Activated naive CD4-positive, alpha-beta T cell treated with anti-CD3 and anti-CD28 coated beads for 36 hours (primary cell): ENCODE results near the gene ARL17B. TPM values are rescaled to one million over a fixed set of nuclear protein-coding genes. Genes with fewer than 3 reads are reported as not detected.
"Not testable (repeated sequence)": the region's sequence is repeated elsewhere in the genome, so short reads cannot be mapped to it uniquely, and the experiment has no call there.

ENCODE experiments used
- CTCF ChIA-PET: fragments of 350-600 bp; sonication (Branson Sonifier 250); formaldehyde crosslinking; loops from one replicate; lab custom pipeline; 2021; ENCODE audit warnings: antibody characterized with exemption; lab: Charles Lee
- DNase-seq: peaks from one replicate; pipeline ENCODE4 v3.0.0-alpha.2; 2020
- H3K27ac Mint-ChIP-seq: one replicate; pipeline ENCODE4 v1.8.0; 2021; ENCODE audit warnings: mild to moderate bottlenecking, mixed read lengths
- H3K27me3 Mint-ChIP-seq: one replicate; pipeline ENCODE4 v1.8.0; 2021; ENCODE audit warnings: low read depth, mixed read lengths
- H3K36me3 Mint-ChIP-seq: one replicate; pipeline ENCODE4 v1.8.0; 2021; ENCODE audit warnings: low read depth, mixed read lengths
- H3K4me1 Mint-ChIP-seq: one replicate; pipeline ENCODE4 v1.8.0; 2021; ENCODE audit warnings: low read depth, mixed read lengths
- H3K4me3 Mint-ChIP-seq: one replicate; pipeline ENCODE4 v1.8.0; 2021; ENCODE audit warnings: mild to moderate bottlenecking, moderate library complexity, mixed read lengths
- H3K9me3 Mint-ChIP-seq: one replicate; pipeline ENCODE4 v1.8.0; 2021; ENCODE audit warnings: mixed read lengths
- intact Hi-C: fragments of 100-400 bp; cut with micrococcal nuclease; formaldehyde crosslinking; loops from one replicate; pipeline ENCODE4 v1.15.1; 2023
- total RNA-seq, 2 experiments: library from RNA; stranded (reverse); gene quantifications; one replicate each; pipeline ENCODE4 v1.2.3, GENCODE V29; 2021

The ARL17B gene
- total RNA-seq, 2 experiments from 2014 or later = 21.6 to 23.9 TPM

DNA sequence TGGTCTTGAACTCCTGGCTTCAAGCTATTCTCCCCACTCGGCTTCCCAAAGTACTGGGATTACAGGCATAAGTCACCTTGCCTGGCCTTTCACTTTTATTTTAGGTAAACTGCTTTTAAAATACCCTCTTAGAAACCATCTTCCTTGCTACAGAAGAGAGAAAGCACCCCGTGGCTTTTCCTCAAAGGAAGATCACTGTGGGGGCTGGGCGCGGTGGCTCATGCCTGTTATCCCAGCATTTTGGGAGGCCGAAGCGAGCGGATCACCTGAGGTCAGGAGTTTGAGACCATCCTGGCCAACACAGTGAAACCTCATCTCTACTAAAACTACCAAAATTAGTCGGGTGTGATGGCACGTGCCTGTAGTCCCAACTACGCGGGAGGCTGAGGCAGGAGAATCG is 78.9 kb downstream of the ARL17B start:
- H3K27ac Mint-ChIP-seq, H3K36me3 Mint-ChIP-seq, H3K4me3 Mint-ChIP-seq, H3K9me3 Mint-ChIP-seq, DNase-seq, H3K27me3 Mint-ChIP-seq, intact Hi-C loops, CTCF ChIA-PET: not testable (repeated sequence)
- H3K4me1 Mint-ChIP-seq = peaks cover 29% of the 10 kb centered on the region

DNA sequence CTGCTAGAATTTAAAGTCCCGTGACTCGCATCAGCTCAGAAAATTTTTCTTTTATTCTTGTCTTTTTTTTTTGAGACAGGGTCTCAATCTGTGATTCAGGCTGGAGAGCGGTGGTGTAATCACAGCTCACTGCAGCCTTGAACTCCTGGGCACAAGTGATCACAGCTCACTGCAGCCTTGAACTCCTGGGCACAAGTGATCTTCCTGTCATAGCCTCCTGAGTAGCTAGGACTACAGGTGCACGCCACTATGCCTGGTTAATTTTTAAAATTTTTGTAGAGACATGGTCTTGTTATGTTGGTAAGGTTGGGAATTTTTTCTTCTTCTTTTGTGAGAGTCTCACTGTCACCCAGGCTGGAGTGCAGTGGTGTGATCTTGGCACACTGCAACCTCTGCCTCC is 80.2 kb downstream of the ARL17B start:
- H3K9me3 Mint-ChIP-seq, H3K36me3 Mint-ChIP-seq, DNase-seq, H3K4me3 Mint-ChIP-seq, intact Hi-C loops, H3K27ac Mint-ChIP-seq, H3K27me3 Mint-ChIP-seq, CTCF ChIA-PET: not testable (repeated sequence)
- peaks cover 21% of the 10 kb centered on the region for H3K4me1 Mint-ChIP-seq

GRCh38 chr17:46276728-46277479 is 84.7 kb downstream of the ARL17B start:
- H3K27me3 Mint-ChIP-seq, H3K4me1 Mint-ChIP-seq, H3K9me3 Mint-ChIP-seq, H3K27ac Mint-ChIP-seq, H3K36me3 Mint-ChIP-seq, H3K4me3 Mint-ChIP-seq, intact Hi-C loops, DNase-seq: not testable (repeated sequence)
- CTCF ChIA-PET = interaction anchor here (0.9 to 2.3 kb wide), 2 partner anchors 9 to 698 kb away, joined by 5 to 13 read pairs; no protein-coding TSS in a partner anchor

- H3K27ac Mint-ChIP-seq = no peak overlapping the region
- DNase-seq = no peak
- H3K4me3 Mint-ChIP-seq = no peak overlapping the region
- intact Hi-C loops = no loop called here
- H3K36me3 Mint-ChIP-seq = no peaks in the 10 kb centered on the region
- H3K4me1 Mint-ChIP-seq = no peaks in the 10 kb centered on the region
- H3K27me3 Mint-ChIP-seq = peaks cover 2% of the 10 kb centered on the region
- CTCF ChIA-PET = no interaction called here
- no peaks in the 10 kb centered on the region for H3K9me3 Mint-ChIP-seq
These were observed 87.3 kb downstream of the ARL17B start for GRCh38 chr17:46274238-46274637.

DNA sequence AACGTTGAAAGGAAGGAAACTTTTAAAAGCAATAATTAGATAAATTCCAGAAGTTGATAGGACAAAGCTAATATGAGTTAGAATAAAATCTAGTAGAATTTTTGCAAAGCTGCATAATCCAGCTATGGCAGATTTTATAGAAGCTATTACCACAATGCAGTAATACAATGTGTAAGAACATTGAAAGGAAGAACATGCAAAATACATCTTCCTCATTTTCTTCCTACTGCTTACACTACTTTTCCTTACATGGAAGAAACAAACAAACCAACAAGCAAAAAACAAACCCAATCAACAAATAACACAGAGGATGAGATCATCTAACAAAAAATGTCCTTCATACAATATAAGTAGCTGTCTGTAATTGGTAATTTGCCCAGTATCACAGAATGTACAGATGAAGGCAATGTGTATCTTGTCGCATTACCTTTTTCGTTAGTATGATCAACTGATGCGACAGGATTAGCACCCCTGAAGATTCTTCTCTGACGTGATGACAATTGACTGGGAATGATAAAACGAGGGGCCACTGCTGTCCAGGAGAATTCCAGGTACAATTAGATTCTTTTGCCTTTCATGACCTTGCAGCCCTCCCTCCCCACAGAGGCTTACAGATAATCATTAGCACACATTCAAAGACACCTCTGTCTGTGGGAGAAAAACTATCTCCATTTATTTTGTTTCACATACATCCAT is 87.9 kb downstream of the ARL17B start:
- no peak for DNase-seq
- intact Hi-C loops = no loop called here
- Mint-ChIP-seq H3K36me3 (no peaks in the 10 kb centered on the region), H3K27ac (no peak overlapping the region), H3K27me3 (peaks cover 2% of the 10 kb centered on the region), H3K9me3 (no peaks in the 10 kb centered on the region), H3K4me3 (no peak overlapping the region), H3K4me1 (no peaks in the 10 kb centered on the region)
- CTCF ChIA-PET = interaction anchor here (0.8 to 1.0 kb wide), 2 partner anchors 16 to 228 kb away, joined by 3 read pairs; no protein-coding TSS in a partner anchor

DNA sequence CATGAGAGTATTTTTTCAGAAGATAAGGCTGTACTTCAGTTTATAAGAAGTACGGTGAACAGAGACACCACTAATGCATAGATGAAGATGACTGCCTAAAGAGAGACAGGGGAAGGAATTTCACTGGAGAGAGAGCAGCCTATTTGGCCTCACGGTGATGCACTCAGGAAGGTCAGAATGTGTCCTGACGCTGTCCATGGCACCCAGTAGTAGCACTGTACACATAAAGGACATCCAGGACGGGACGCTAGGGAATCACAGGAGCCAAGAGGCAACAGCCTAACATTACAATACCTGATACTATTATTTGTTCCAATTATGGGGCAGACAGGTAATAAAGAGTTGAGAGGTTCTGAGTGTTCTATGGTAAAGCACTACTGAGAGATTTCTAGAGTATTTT is 91.5 kb downstream of the ARL17B start:
- Mint-ChIP-seq H3K9me3 (no peaks in the 10 kb centered on the region), H3K4me1 (peaks cover 21% of the 10 kb centered on the region), H3K27ac (no peak overlapping the region), H3K4me3 (no peak overlapping the region), H3K27me3 (peaks cover 16% of the 10 kb centered on the region), H3K36me3 (no peaks in the 10 kb centered on the region)
- CTCF ChIA-PET = interaction anchor here (0.7 to 1.5 kb wide), 3 partner anchors 17 to 677 kb away, joined by 3 to 6 read pairs (median 3); no protein-coding TSS in a partner anchor
- no peak for DNase-seq
- intact Hi-C loops = no loop called here

GRCh38 chr17:46266656-46267544 is 94.7 kb downstream of the ARL17B start:
- Mint-ChIP-seq H3K9me3 (no peaks in the 10 kb centered on the region), H3K36me3 (no peaks in the 10 kb centered on the region)

GRCh38 chr17:46266063-46266655 is 95.4 kb downstream of the ARL17B start:
- CTCF ChIA-PET, H3K36me3 Mint-ChIP-seq, intact Hi-C loops, H3K9me3 Mint-ChIP-seq, H3K27ac Mint-ChIP-seq: not testable (repeated sequence)
- Mint-ChIP-seq H3K4me1 (peaks cover 28% of the 10 kb centered on the region), H3K4me3 (peak overlapping the region; percentile 81), H3K27me3 (peaks cover 18% of the 10 kb centered on the region)
- DNase-seq = peak; percentile 41

More at GRCh38 chr17:46266656-46267544, 94.7 kb downstream of the ARL17B start:
- Mint-ChIP-seq H3K4me3 (peak overlapping the region; percentile 83), H3K27me3 (peaks cover 18% of the 10 kb centered on the region), H3K27ac (no peak overlapping the region), H3K4me1 (peaks cover 28% of the 10 kb centered on the region)
- peak; percentile 65 for DNase-seq
- CTCF ChIA-PET = no interaction called here
- intact Hi-C loops = no loop called here

DNA sequence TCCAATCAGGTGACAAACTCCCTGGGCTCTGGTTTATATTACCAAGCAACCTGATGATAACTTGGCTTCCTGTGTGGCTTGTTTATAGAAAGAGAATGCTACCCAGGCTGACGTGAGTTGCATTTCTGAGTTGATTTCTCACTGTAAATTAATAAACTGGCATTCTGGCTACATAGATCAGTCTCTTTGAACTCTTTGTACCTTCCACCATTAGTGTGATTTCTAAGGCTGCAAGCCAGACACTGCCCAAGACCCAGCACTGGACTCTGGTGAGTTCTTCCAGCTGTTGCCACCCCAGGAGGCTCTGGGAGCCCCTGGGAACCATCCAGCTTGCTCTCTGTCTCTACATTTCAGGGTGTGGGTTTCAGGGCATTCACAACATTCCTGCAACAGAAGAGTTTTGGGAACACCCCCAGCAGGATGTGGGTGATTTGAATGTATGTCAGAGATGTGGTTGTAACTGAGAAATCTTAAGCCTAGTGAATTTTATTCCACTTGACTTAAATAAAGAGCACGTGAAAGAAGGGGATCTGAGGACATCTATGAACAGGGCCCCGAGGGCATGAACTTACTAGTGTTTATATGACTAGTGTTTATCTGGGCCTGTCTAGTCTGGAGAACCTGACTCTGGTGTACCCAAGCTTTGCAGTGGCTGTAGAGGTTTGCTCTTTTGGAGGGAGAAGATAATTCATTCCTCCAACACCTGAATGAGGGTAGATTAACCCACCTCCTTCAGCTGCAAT is 96.9 kb downstream of the ARL17B start:
- Mint-ChIP-seq H3K9me3 (no peaks in the 10 kb centered on the region), H3K4me3 (peak overlapping the region; percentile 7), H3K4me1 (peaks cover 33% of the 10 kb centered on the region), H3K27ac (no peak overlapping the region), H3K27me3 (peaks cover 23% of the 10 kb centered on the region), H3K36me3 (no peaks in the 10 kb centered on the region)
- DNase-seq = peak; percentile 57
- intact Hi-C loops = no loop called here
- CTCF ChIA-PET = no interaction called here

DNA sequence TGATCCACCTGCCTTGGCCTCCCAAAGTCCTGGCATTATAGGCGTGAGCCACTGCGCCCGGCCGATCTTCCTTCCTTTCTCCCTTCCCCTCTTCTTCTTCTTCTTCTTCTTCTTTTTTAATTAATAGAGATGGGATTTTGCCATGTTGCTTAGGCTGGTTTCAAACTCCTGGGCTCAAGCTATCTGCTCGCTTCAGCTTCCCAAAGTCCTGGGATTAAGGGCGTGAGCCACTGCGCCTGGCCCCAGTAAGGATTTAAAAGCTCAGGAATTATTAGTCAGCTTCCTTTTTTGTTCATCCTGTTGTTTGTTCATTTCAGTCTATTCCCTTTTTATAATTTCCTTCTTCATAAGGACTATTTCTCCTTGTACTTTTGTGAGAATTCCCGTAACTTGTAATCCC is 99.3 kb downstream of the ARL17B start:
- Mint-ChIP-seq H3K27ac (no peak overlapping the region), H3K36me3 (no peaks in the 10 kb centered on the region), H3K4me1 (peaks cover 27% of the 10 kb centered on the region), H3K27me3 (peaks cover 14% of the 10 kb centered on the region), H3K4me3 (no peak overlapping the region), H3K9me3 (no peaks in the 10 kb centered on the region)
- CTCF ChIA-PET = interaction anchor here (0.5 to 0.7 kb wide), 2 partner anchors 10 to 673 kb away, joined by 3 read pairs; no protein-coding TSS in a partner anchor
- no peak for DNase-seq
- intact Hi-C loops = no loop called here

DNA sequence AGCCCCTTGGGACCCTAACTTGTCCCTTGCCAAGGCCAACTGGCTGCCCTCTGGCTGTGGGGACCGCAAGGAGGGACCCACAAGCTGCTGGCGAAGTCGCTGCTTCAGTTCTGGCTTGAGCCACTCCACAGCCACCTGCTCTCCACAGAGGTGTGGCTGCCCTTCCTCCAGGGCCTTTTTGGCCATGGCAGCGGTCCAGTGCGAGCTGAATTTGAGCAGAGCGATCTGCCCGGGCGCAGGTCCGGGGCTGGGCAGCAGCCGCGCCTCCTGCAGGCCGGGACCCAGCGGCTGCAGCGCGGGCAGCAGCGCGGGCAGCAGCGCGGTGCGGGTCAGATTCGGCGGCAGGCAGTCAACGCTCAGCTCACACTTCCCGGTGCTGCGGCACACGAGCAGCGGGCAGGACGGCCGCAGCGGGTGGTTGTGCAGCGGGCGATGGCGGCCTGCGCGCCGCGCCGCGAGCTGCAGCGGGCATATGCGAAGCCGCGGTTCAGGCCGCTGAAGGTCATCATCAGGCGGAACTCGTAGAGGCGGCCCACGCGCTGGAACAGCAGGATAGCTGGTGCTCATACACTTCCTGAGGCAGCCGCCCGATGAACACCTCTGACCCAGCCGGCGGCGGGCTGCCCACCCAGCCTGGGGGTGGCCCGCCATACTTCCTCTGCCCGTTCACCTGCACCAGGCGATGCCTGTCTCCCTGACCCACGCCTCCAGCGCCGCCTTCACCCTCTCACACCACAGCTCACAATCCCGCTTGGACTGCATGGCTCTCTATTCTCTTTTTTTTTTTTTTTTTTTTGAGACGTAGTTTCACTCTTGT is 101.5 kb downstream of the ARL17B start:
- Mint-ChIP-seq H3K4me1 (peaks cover 12% of the 10 kb centered on the region), H3K4me3 (peak overlapping the region; percentile 64)
- intact Hi-C loops, H3K27me3 Mint-ChIP-seq, DNase-seq, H3K36me3 Mint-ChIP-seq, H3K9me3 Mint-ChIP-seq, CTCF ChIA-PET, H3K27ac Mint-ChIP-seq: not testable (repeated sequence)
